HAP-1 (cell line): ENCODE data around the gene WDR64.

Experiments
- DNase-seq, 2 experiments: peaks; one replicate each; pipeline ENCODE4 v3.0.0-alpha.2; 2016 to 2020; ENCODE audit warnings: low spot score in 2 of 2
- H3K27me3 ChIP-seq: fragments of 250-450 bp; sonication (Bioruptor Pico); 2 replicates; pipeline ENCODE4 v1.5.1; 2020; ENCODE audit warnings: low read depth, mild to moderate bottlenecking, moderate library complexity
- H3K36me3 ChIP-seq: fragments of 250-450 bp; sonication (Bioruptor Pico); replicated peaks from 2 replicates; pipeline ENCODE4 v1.5.1; 2020; ENCODE audit warnings: mild to moderate bottlenecking
- H3K4me1 ChIP-seq: fragments of 250-450 bp; sonication (Bioruptor Pico); 2 replicates; pipeline ENCODE4 v1.5.1; 2020; ENCODE audit warnings: mild to moderate bottlenecking
- H3K4me3 ChIP-seq: fragments of 250-450 bp; sonication (Bioruptor Pico); 2 replicates; pipeline ENCODE4 v1.5.1; 2020; ENCODE audit warnings: mild to moderate bottlenecking, moderate library complexity
- H3K9me3 ChIP-seq: fragments of 250-450 bp; sonication (Bioruptor Pico); 2 replicates; pipeline ENCODE4 v1.5.1; 2020; ENCODE audit warnings: mild to moderate bottlenecking, moderate library complexity
- in situ Hi-C: fragments of 300-500 bp; cut with MboI; formaldehyde crosslinking; loops from 3 replicates; pipeline ENCODE4 v1.14.3; 2020; ENCODE audit warnings: low sequenced_read_pairs, inconsistent platforms, mixed read lengths

The WDR64 gene

GRCh38 chr1:241767737-241768136 is 115.7 kb downstream of the WDR64 start:
- no peaks in the 10 kb centered on the region for H3K36me3 ChIP-seq
- in situ Hi-C loops: no loop called here

GRCh38 chr1:241770115-241770514 is 118.0 kb downstream of the WDR64 start:
- Histone ChIP-seq H3K27me3 (no peaks in the 10 kb centered on the region; the same call in 1 of the 2 replicates), H3K36me3 (no peaks in the 10 kb centered on the region), H3K4me3 (no peak overlapping the region), H3K4me1 (peaks cover 9% of the 10 kb centered on the region), H3K9me3 (no peaks in the 10 kb centered on the region)
- in situ Hi-C loops: no loop called here
- DNase-seq: no peak

More at GRCh38 chr1:241767737-241768136, 115.7 kb downstream of the WDR64 start:
- Histone ChIP-seq H3K27me3 (no peaks in the 10 kb centered on the region; the same call in 1 of the 2 replicates), H3K9me3 (no peaks in the 10 kb centered on the region), H3K4me1 (no peaks in the 10 kb centered on the region), H3K4me3 (no peak overlapping the region)
- no peak for DNase-seq

- H3K4me1 ChIP-seq: peaks cover 9% of the 10 kb centered on the region
- H3K27me3 ChIP-seq: no peaks in the 10 kb centered on the region; the same call in 1 of the 2 replicates
- no peak for DNase-seq
- in situ Hi-C loops: no loop called here
- H3K9me3 ChIP-seq: no peaks in the 10 kb centered on the region
- H3K36me3 ChIP-seq: no peaks in the 10 kb centered on the region
- no peak overlapping the region for H3K4me3 ChIP-seq
Measured at GRCh38 chr1:241771117-241771516, 119.0 kb downstream of the WDR64 start.

GRCh38 chr1:241772932-241773500 is 120.9 kb downstream of the WDR64 start:
- no peaks in the 10 kb centered on the region for H3K27me3 ChIP-seq
- peaks cover 9% of the 10 kb centered on the region for H3K4me1 ChIP-seq
- no peak overlapping the region for H3K4me3 ChIP-seq
- in situ Hi-C loops: no loop called here
- H3K36me3 ChIP-seq: no peaks in the 10 kb centered on the region
- no peaks in the 10 kb centered on the region for H3K9me3 ChIP-seq
- DNase-seq: no peak

- Histone ChIP-seq H3K36me3 (no peaks in the 10 kb centered on the region), H3K4me1 (peaks cover 9% of the 10 kb centered on the region), H3K27me3 (no peaks in the 10 kb centered on the region), H3K9me3 (no peaks in the 10 kb centered on the region), H3K4me3 (no peak overlapping the region)
- in situ Hi-C loops: no loop called here
- peak; percentile 20 to 27 for DNase-seq
Measured at GRCh38 chr1:241773991-241774390, 121.9 kb downstream of the WDR64 start.

- no peaks in the 10 kb centered on the region for H3K9me3 ChIP-seq
- DNase-seq: no peak
- no peaks in the 10 kb centered on the region for H3K27me3 ChIP-seq
- H3K36me3 ChIP-seq: no peaks in the 10 kb centered on the region
- H3K4me3 ChIP-seq: no peak overlapping the region
- in situ Hi-C loops: no loop called here
- peaks cover 9% of the 10 kb centered on the region for H3K4me1 ChIP-seq
Measured at GRCh38 chr1:241775021-241775420, 122.9 kb downstream of the WDR64 start.

GRCh38 chr1:241776911-241777310 is 124.8 kb downstream of the WDR64 start:
- H3K4me3 ChIP-seq: no peak overlapping the region
- no peaks in the 10 kb centered on the region for H3K27me3 ChIP-seq
- peaks cover 9% of the 10 kb centered on the region for H3K4me1 ChIP-seq
- no peak for DNase-seq
- in situ Hi-C loops: no loop called here
- no peaks in the 10 kb centered on the region for H3K36me3 ChIP-seq
- no peaks in the 10 kb centered on the region for H3K9me3 ChIP-seq

- no peak for DNase-seq
- in situ Hi-C loops: no loop called here
- Histone ChIP-seq H3K27me3 (no peaks in the 10 kb centered on the region), H3K4me1 (peaks cover 14% of the 10 kb centered on the region), H3K9me3 (no peaks in the 10 kb centered on the region), H3K36me3 (no peaks in the 10 kb centered on the region), H3K4me3 (no peak overlapping the region)
Measured at GRCh38 chr1:241778117-241778516, 126.0 kb downstream of the WDR64 start.

GRCh38 chr1:241779897-241780296 is 127.8 kb downstream of the WDR64 start:
- no peak for DNase-seq
- Histone ChIP-seq H3K9me3 (no peaks in the 10 kb centered on the region), H3K36me3 (no peaks in the 10 kb centered on the region), H3K4me1 (peaks cover 7% of the 10 kb centered on the region), H3K27me3 (no peaks in the 10 kb centered on the region), H3K4me3 (no peak overlapping the region)
- in situ Hi-C loops: no loop called here

- peaks cover 5% of the 10 kb centered on the region for H3K4me1 ChIP-seq
- no peaks in the 10 kb centered on the region for H3K27me3 ChIP-seq
- no peaks in the 10 kb centered on the region for H3K36me3 ChIP-seq
- DNase-seq: no peak
- no peak overlapping the region for H3K4me3 ChIP-seq
- H3K9me3 ChIP-seq: no peaks in the 10 kb centered on the region
- in situ Hi-C loops: no loop called here
Measured at GRCh38 chr1:241782396-241782795, 130.3 kb downstream of the WDR64 start.

GRCh38 chr1:241787691-241788090 is 135.6 kb downstream of the WDR64 start:
- Histone ChIP-seq H3K36me3 (no peaks in the 10 kb centered on the region), H3K4me3 (no peak overlapping the region), H3K27me3 (no peaks in the 10 kb centered on the region), H3K4me1 (peaks cover 3% of the 10 kb centered on the region), H3K9me3 (no peaks in the 10 kb centered on the region)
- in situ Hi-C loops: no loop called here
- DNase-seq: no peak

- no peak overlapping the region for H3K4me3 ChIP-seq
Measured at GRCh38 chr1:241789061-241789460, 137.0 kb downstream of the WDR64 start.

GRCh38 chr1:241799416-241799815 is 147.3 kb downstream of the WDR64 start:
- in situ Hi-C loops: no loop called here

More at GRCh38 chr1:241789061-241789460, 137.0 kb downstream of the WDR64 start:
- in situ Hi-C loops: no loop called here
- no peaks in the 10 kb centered on the region for H3K9me3 ChIP-seq
- no peak for DNase-seq
- no peaks in the 10 kb centered on the region for H3K4me1 ChIP-seq
- no peaks in the 10 kb centered on the region for H3K36me3 ChIP-seq
- no peaks in the 10 kb centered on the region for H3K27me3 ChIP-seq

GRCh38 chr1:241800640-241801039 is 148.6 kb downstream of the WDR64 start:
- no peaks in the 10 kb centered on the region for H3K36me3 ChIP-seq
- H3K4me1 ChIP-seq: no peaks in the 10 kb centered on the region
- H3K4me3 ChIP-seq: no peak overlapping the region
- in situ Hi-C loops: no loop called here
- H3K9me3 ChIP-seq: no peaks in the 10 kb centered on the region
- H3K27me3 ChIP-seq: no peaks in the 10 kb centered on the region
- DNase-seq: no peak

More at GRCh38 chr1:241799416-241799815, 147.3 kb downstream of the WDR64 start:
- Histone ChIP-seq H3K9me3 (no peaks in the 10 kb centered on the region), H3K4me3 (no peak overlapping the region), H3K27me3 (no peaks in the 10 kb centered on the region), H3K4me1 (no peaks in the 10 kb centered on the region), H3K36me3 (no peaks in the 10 kb centered on the region)
- no peak for DNase-seq

- DNase-seq: no peak
- no peak overlapping the region for H3K4me3 ChIP-seq
- H3K4me1 ChIP-seq: no peaks in the 10 kb centered on the region
- H3K36me3 ChIP-seq: no peaks in the 10 kb centered on the region
- no peaks in the 10 kb centered on the region for H3K9me3 ChIP-seq
- no peaks in the 10 kb centered on the region for H3K27me3 ChIP-seq
- in situ Hi-C loops: no loop called here
Measured at GRCh38 chr1:241802863-241803262, 150.8 kb downstream of the WDR64 start.
